AG10803 (cell line): ENCODE measurements around the gene CEP72.

Source experiments
- DNase-seq: peaks from one replicate; pipeline ENCODE4 v3.0.0; 2010; ENCODE audit warnings: low read depth
- H3K4me3 ChIP-seq: 2 replicates; pipeline ENCODE4 v1.5.1; 2011; ENCODE audit warnings: mild to moderate bottlenecking, low read length, control low read depth
- CTCF ChIP-seq: conservative IDR thresholded peaks from 2 replicates; pipeline ENCODE4 v1.5.1; 2011; ENCODE audit warnings: mild to moderate bottlenecking, low read length, control low read depth, inconsistent platforms

CEP72 gene

GRCh38 chr5:634191-634590, 22.1 kb downstream of the CEP72 start:
- H3K4me3 ChIP-seq = no peak overlapping the region
- TF ChIP-seq CTCF = no peak
- DNase-seq = no peak

- no peak overlapping the region for H3K4me3 ChIP-seq
- TF ChIP-seq CTCF = no peak
- no peak for DNase-seq
Measured at GRCh38 chr5:635306-636055, 23.3 kb downstream of the CEP72 start.

- H3K4me3 ChIP-seq = no peak overlapping the region
- no peak for DNase-seq
- TF ChIP-seq CTCF = no peak
Measured at GRCh38 chr5:636951-637350, 24.8 kb downstream of the CEP72 start.

- DNase-seq = no peak
- TF ChIP-seq CTCF = no peak
- no peak overlapping the region for H3K4me3 ChIP-seq
Measured at GRCh38 chr5:637581-638450, 25.7 kb downstream of the CEP72 start.

- TF ChIP-seq CTCF = no peak
- no peak overlapping the region for H3K4me3 ChIP-seq
- DNase-seq = no peak
Measured at GRCh38 chr5:638501-639252, 26.5 kb downstream of the CEP72 start.

GRCh38 chr5:639253-639530, 27.1 kb downstream of the CEP72 start:
- no peak for TF ChIP-seq CTCF
- DNase-seq = no peak
- no peak overlapping the region for H3K4me3 ChIP-seq
